ENCODE measurements around the gene RPL28.

Gene RPL28

GRCh38 chr19:55385724-55386492 is at the start of gene RPL28:
Gene RPL28, plus strand, starts transcription at chr19:55385932. Its CDS starts 426 bp downstream, at chr19:55386358.
- H3K36me3 ChIP-seq (ENCODE audit: control insufficient read depth in 1 of 2, insufficient read depth in 2 of 2, low read length in 2 of 2): peaks cover 23 to 33% of the 10 kb centered on the region in 2 donors
- peaks cover 24 to 46% of the 10 kb centered on the region in 2 donors for H3K4me1 ChIP-seq (ENCODE audit: control insufficient read depth in 1 of 2, insufficient read depth in 2 of 2, low read length in 2 of 2)
- H3K4me3 ChIP-seq (ENCODE audit: low read depth in 1 of 2, low read length in 2 of 2): peak within 1 kb of the TSS; percentile 92 to 97
- no peaks in the 10 kb centered on the region for H3K9me3 ChIP-seq (ENCODE audit: control insufficient read depth in 1 of 2, low read length in 2 of 2)
- H3K27ac ChIP-seq (ENCODE audit: low read length): peak within 1 kb of the TSS; percentile 99
- H3K27me3 ChIP-seq (ENCODE audit: low read depth, low read length): no peaks in the 10 kb centered on the region

- Histone ChIP-seq H3K4me3 (ENCODE audit: low read depth in 1 of 2, low read length in 2 of 2) (no peak overlapping the region), H3K27ac (ENCODE audit: low read length) (no peak overlapping the region), H3K9me3 (ENCODE audit: control insufficient read depth in 1 of 2, low read length in 2 of 2) (no peaks in the 10 kb centered on the region), H3K4me1 (ENCODE audit: control insufficient read depth in 1 of 2, insufficient read depth in 2 of 2, low read length in 2 of 2) (peaks cover 3 to 16% of the 10 kb centered on the region in 2 donors), H3K27me3 (ENCODE audit: low read depth, low read length) (no peaks in the 10 kb centered on the region), H3K36me3 (ENCODE audit: control insufficient read depth in 1 of 2, insufficient read depth in 2 of 2, low read length in 2 of 2) (peaks cover 0 to 2% of the 10 kb centered on the region in 2 donors)
Observed at GRCh38 chr19:55336101-55336500, 49.6 kb upstream of the RPL28 start.

GRCh38 chr19:55339105-55339888 is 46.4 kb upstream of the RPL28 start, which contains the start of gene KMT5C:
Gene KMT5C, plus strand, starts transcription at chr19:55339876. Its CDS starts 2,061 bp downstream, at chr19:55341937.
- H3K36me3 ChIP-seq (ENCODE audit: control insufficient read depth in 1 of 2, insufficient read depth in 2 of 2, low read length in 2 of 2): peaks cover 9 to 25% of the 10 kb centered on the region in 2 donors
- H3K4me3 ChIP-seq (ENCODE audit: low read depth in 1 of 2, low read length in 2 of 2): peak within 1 kb of the TSS; percentile 77 to 79
- H3K9me3 ChIP-seq (ENCODE audit: control insufficient read depth in 1 of 2, low read length in 2 of 2): no peaks in the 10 kb centered on the region

GRCh38 chr19:55339889-55340783 is 45.6 kb upstream of the RPL28 start:
- Histone ChIP-seq H3K9me3 (ENCODE audit: control insufficient read depth in 1 of 2, low read length in 2 of 2) (no peaks in the 10 kb centered on the region), H3K27me3 (ENCODE audit: low read depth, low read length) (no peaks in the 10 kb centered on the region), H3K4me3 (ENCODE audit: low read depth in 1 of 2, low read length in 2 of 2) (peak overlapping the region; percentile 77 to 79), H3K4me1 (ENCODE audit: control insufficient read depth in 1 of 2, insufficient read depth in 2 of 2, low read length in 2 of 2) (peaks cover 3 to 22% of the 10 kb centered on the region in 2 donors), H3K27ac (ENCODE audit: low read length) (peak overlapping the region; percentile 86), H3K36me3 (ENCODE audit: control insufficient read depth in 1 of 2, insufficient read depth in 2 of 2, low read length in 2 of 2) (peaks cover 9 to 25% of the 10 kb centered on the region in 2 donors)

More at GRCh38 chr19:55339105-55339888, 46.4 kb upstream of the RPL28 start, which contains the start of gene KMT5C:
- H3K27me3 ChIP-seq (ENCODE audit: low read depth, low read length): no peaks in the 10 kb centered on the region
- peak within 1 kb of the TSS; percentile 96 for H3K27ac ChIP-seq (ENCODE audit: low read length)
- peaks cover 3 to 22% of the 10 kb centered on the region in 2 donors for H3K4me1 ChIP-seq (ENCODE audit: control insufficient read depth in 1 of 2, insufficient read depth in 2 of 2, low read length in 2 of 2)

- Histone ChIP-seq H3K36me3 (ENCODE audit: control insufficient read depth in 1 of 2, insufficient read depth in 2 of 2, low read length in 2 of 2) (peaks cover 9 to 25% of the 10 kb centered on the region in 2 donors), H3K9me3 (ENCODE audit: control insufficient read depth in 1 of 2, low read length in 2 of 2) (no peaks in the 10 kb centered on the region), H3K4me3 (ENCODE audit: low read depth in 1 of 2, low read length in 2 of 2) (peak overlapping the region; percentile 77 to 79), H3K27me3 (ENCODE audit: low read depth, low read length) (no peaks in the 10 kb centered on the region), H3K27ac (ENCODE audit: low read length) (no peak overlapping the region), H3K4me1 (ENCODE audit: control insufficient read depth in 1 of 2, insufficient read depth in 2 of 2, low read length in 2 of 2) (peaks cover 3 to 26% of the 10 kb centered on the region in 2 donors)
Observed at GRCh38 chr19:55340784-55341147, 45.0 kb upstream of the RPL28 start.

GRCh38 chr19:55341171-55341588 is 44.6 kb upstream of the RPL28 start:
- no peak overlapping the region for H3K27ac ChIP-seq (ENCODE audit: low read length)
- H3K36me3 ChIP-seq (ENCODE audit: control insufficient read depth in 1 of 2, insufficient read depth in 2 of 2, low read length in 2 of 2): peaks cover 9 to 29% of the 10 kb centered on the region in 2 donors

GRCh38 chr19:55341595-55342531 is 43.9 kb upstream of the RPL28 start:
- H3K27me3 ChIP-seq (ENCODE audit: low read depth, low read length): no peaks in the 10 kb centered on the region
- peak overlapping the region in 1 of 2 donors; percentile 77 for H3K4me3 ChIP-seq (ENCODE audit: low read depth in 1 of 2, low read length in 2 of 2)
- no peak overlapping the region for H3K27ac ChIP-seq (ENCODE audit: low read length)
- H3K36me3 ChIP-seq (ENCODE audit: control insufficient read depth in 1 of 2, insufficient read depth in 2 of 2, low read length in 2 of 2): peaks cover 9 to 32% of the 10 kb centered on the region in 2 donors
- no peaks in the 10 kb centered on the region for H3K9me3 ChIP-seq (ENCODE audit: control insufficient read depth in 1 of 2, low read length in 2 of 2)
- peaks cover 3 to 28% of the 10 kb centered on the region in 2 donors for H3K4me1 ChIP-seq (ENCODE audit: control insufficient read depth in 1 of 2, insufficient read depth in 2 of 2, low read length in 2 of 2)

More at GRCh38 chr19:55341171-55341588, 44.6 kb upstream of the RPL28 start:
- Histone ChIP-seq H3K4me1 (ENCODE audit: control insufficient read depth in 1 of 2, insufficient read depth in 2 of 2, low read length in 2 of 2) (peaks cover 3 to 28% of the 10 kb centered on the region in 2 donors), H3K27me3 (ENCODE audit: low read depth, low read length) (no peaks in the 10 kb centered on the region), H3K4me3 (ENCODE audit: low read depth in 1 of 2, low read length in 2 of 2) (peak overlapping the region; percentile 77 to 79), H3K9me3 (ENCODE audit: control insufficient read depth in 1 of 2, low read length in 2 of 2) (no peaks in the 10 kb centered on the region)

- Histone ChIP-seq H3K27me3 (ENCODE audit: low read depth, low read length) (no peaks in the 10 kb centered on the region), H3K9me3 (ENCODE audit: control insufficient read depth in 1 of 2, low read length in 2 of 2) (no peaks in the 10 kb centered on the region), H3K4me3 (ENCODE audit: low read depth in 1 of 2, low read length in 2 of 2) (no peak overlapping the region), H3K4me1 (ENCODE audit: control insufficient read depth in 1 of 2, insufficient read depth in 2 of 2, low read length in 2 of 2) (peaks cover 0 to 20% of the 10 kb centered on the region in 2 donors), H3K36me3 (ENCODE audit: control insufficient read depth in 1 of 2, insufficient read depth in 2 of 2, low read length in 2 of 2) (peaks cover 9 to 35% of the 10 kb centered on the region in 2 donors), H3K27ac (ENCODE audit: low read length) (no peak overlapping the region)
Observed at GRCh38 chr19:55344444-55344843, 41.3 kb upstream of the RPL28 start.

- no peaks in the 10 kb centered on the region for H3K9me3 ChIP-seq (ENCODE audit: control insufficient read depth in 1 of 2, low read length in 2 of 2)
- no peaks in the 10 kb centered on the region for H3K27me3 ChIP-seq (ENCODE audit: low read depth, low read length)
- H3K36me3 ChIP-seq (ENCODE audit: control insufficient read depth in 1 of 2, insufficient read depth in 2 of 2, low read length in 2 of 2): peaks cover 9 to 35% of the 10 kb centered on the region in 2 donors
- peaks cover 0 to 18% of the 10 kb centered on the region in 2 donors for H3K4me1 ChIP-seq (ENCODE audit: control insufficient read depth in 1 of 2, insufficient read depth in 2 of 2, low read length in 2 of 2)
- no peak overlapping the region for H3K27ac ChIP-seq (ENCODE audit: low read length)
- no peak overlapping the region for H3K4me3 ChIP-seq (ENCODE audit: low read depth in 1 of 2, low read length in 2 of 2)
Observed at GRCh38 chr19:55345101-55345817, 40.5 kb upstream of the RPL28 start.
